ENCODE results near the gene SLC2A5. TPM values are rescaled to one million over a fixed set of nuclear protein-coding genes. Genes with fewer than 3 reads are reported as not detected.

Gene SLC2A5
- total RNA-seq, 1 donor from 2014 or later, result 8.1 TPM

GRCh38 chr1:9071554-9072235 lies 2.3 kb upstream of the SLC2A5 start:
- Histone ChIP-seq H3K9me3 (no peaks in the 10 kb centered on the region), H3K4me1 (peaks cover 41% of the 10 kb centered on the region), H3K27ac (peak overlapping the region; percentile 84), H3K27me3 (no peaks in the 10 kb centered on the region), H3K4me3 (no peak overlapping the region), H3K36me3 (no peaks in the 10 kb centered on the region)
- no peak for DNase-seq (ENCODE audit: extremely low spot score in 2 of 2)
- TF ChIP-seq POLR2AphosphoS5 (IDR thresholded peaks at IDR 0.05; ENCODE audit: insufficient read depth in 1 of 2, low read depth in 1 of 2) (no peak), CTCF (IDR thresholded peaks at IDR 0.05) (no peak)
- intact Hi-C loops (cut with DNase I), result no loop called here

- Histone ChIP-seq H3K4me1 (peaks cover 44% of the 10 kb centered on the region), H3K36me3 (no peaks in the 10 kb centered on the region), H3K9me3 (no peaks in the 10 kb centered on the region), H3K27me3 (no peaks in the 10 kb centered on the region), H3K4me3 (no peak overlapping the region), H3K27ac (peak overlapping the region; percentile 84)
- DNase-seq (ENCODE audit: extremely low spot score in 2 of 2), result no peak
- intact Hi-C loops (cut with DNase I), result no loop called here
- TF ChIP-seq POLR2A (IDR thresholded peaks at IDR 0.05) (no peak), CTCF (IDR thresholded peaks at IDR 0.05) (no peak), POLR2AphosphoS5 (IDR thresholded peaks at IDR 0.05; ENCODE audit: insufficient read depth in 1 of 2, low read depth in 1 of 2) (no peak)
Measured at GRCh38 chr1:9070486-9070885, 1.1 kb upstream of the SLC2A5 start.

- Histone ChIP-seq H3K9me3 (no peaks in the 10 kb centered on the region), H3K4me1 (peaks cover 53% of the 10 kb centered on the region), H3K27me3 (no peaks in the 10 kb centered on the region), H3K27ac (peak overlapping the region; percentile 84), H3K36me3 (no peaks in the 10 kb centered on the region), H3K4me3 (peak overlapping the region; percentile 23 to 33)
- TF ChIP-seq CTCF (IDR thresholded peaks at IDR 0.05) (no peak), POLR2AphosphoS5 (IDR thresholded peaks at IDR 0.05; ENCODE audit: insufficient read depth in 1 of 2, low read depth in 1 of 2) (no peak), POLR2A (IDR thresholded peaks at IDR 0.05) (no peak)
- DNase-seq (ENCODE audit: extremely low spot score in 2 of 2), result no peak
- intact Hi-C loops (cut with DNase I), result no loop called here
Measured at GRCh38 chr1:9068981-9069325, 482 bp downstream of the SLC2A5 start.

- no peak overlapping the region for H3K4me3 ChIP-seq
- no peaks in the 10 kb centered on the region for H3K27me3 ChIP-seq
- H3K4me1 ChIP-seq, result peaks cover 56% of the 10 kb centered on the region
- DNase-seq (ENCODE audit: extremely low spot score in 2 of 2), result peak in 1 of 2 donors; percentile 91
- no peak for TF ChIP-seq POLR2A (IDR thresholded peaks at IDR 0.05)
- no peak for TF ChIP-seq CTCF (IDR thresholded peaks at IDR 0.05)
- peak; percentile 67 to 85 for TF ChIP-seq POLR2AphosphoS5 (IDR thresholded peaks at IDR 0.05; ENCODE audit: insufficient read depth in 1 of 2, low read depth in 1 of 2)
- intact Hi-C loops (cut with DNase I), result no loop called here
- H3K9me3 ChIP-seq, result no peaks in the 10 kb centered on the region
- H3K27ac ChIP-seq, result peak overlapping the region; percentile 84
- H3K36me3 ChIP-seq, result no peaks in the 10 kb centered on the region
Measured at GRCh38 chr1:9066945-9067807, 2.3 kb downstream of the SLC2A5 start.
